GM12892 (cell line): ENCODE measurements around the gene FARSA.

Source experiments
- POLR2A ChIP-seq: IDR thresholded peaks from 2 replicates; pipeline ENCODE4 v1.6.1; 2011; ENCODE audit warnings: low read depth, low read length, control low read depth
- POLR2AphosphoS5 ChIP-seq: IDR thresholded peaks from 2 replicates; pipeline ENCODE4 v1.6.1; 2011; ENCODE audit warnings: low read depth, low read length, control low read depth
- TAF1 ChIP-seq: IDR thresholded peaks from 2 replicates; pipeline ENCODE4 v1.6.1; 2011; ENCODE audit warnings: low read depth, mild to moderate bottlenecking, control low read depth, low read length, borderline replicate concordance

- TF ChIP-seq POLR2A (no peak), POLR2AphosphoS5 (no peak), TAF1 (no peak)
These were observed 26.0 kb upstream of the FARSA start for GRCh38 chr19:12959481-12959880.
